Prostate gland (tissue), 2 donors: Measurements from ENCODE around the gene F12. TPM values are rescaled to one million over a fixed set of nuclear protein-coding genes. Genes with fewer than 3 reads are reported as not detected.

Experiments
- DNase-seq: peaks from one replicate; pipeline ENCODE4 v3.0.0-alpha.2; 2019; ENCODE audit warnings: low spot score
- H3K27ac ChIP-seq, 2 donors: fragments of 200-600 bp; sonication (generic); 2 replicates each; pipeline ENCODE4 v1.5.1; 2017 to 2019
- H3K27me3 ChIP-seq: fragments of 200-600 bp; sonication (generic); replicated peaks from 2 replicates; pipeline ENCODE4 v1.5.1; 2019; ENCODE audit not compliant: insufficient read depth
- H3K36me3 ChIP-seq, 2 donors: fragments of 200-600 bp; sonication (generic); 1 replicate in 1 of 2; 2 replicates in 1 of 2; pipeline versions ENCODE4 v1.5.1 to v1.8.1; 2017 to 2019
- H3K4me1 ChIP-seq: fragments of 200-600 bp; sonication (generic); replicated peaks from 2 replicates; pipeline ENCODE4 v1.5.1; 2019
- H3K4me3 ChIP-seq, 2 donors: fragments of 200-600 bp; sonication (generic); 2 replicates each; pipeline ENCODE4 v1.5.1; 2017 to 2019
- H3K9me3 ChIP-seq: fragments of 200-600 bp; sonication (generic); 2 replicates; pipeline ENCODE4 v1.5.1; 2017
- CTCF ChIP-seq, 4 experiments: fragments of 200-600 bp in 2 of 4; fragments of 450-650 bp in 2 of 4; sonication (generic) in 2 of 4; IDR thresholded peaks; 1 replicate in 3 of 4; 2 replicates in 1 of 4; pipeline ENCODE4 v1.5.1; 2016 to 2019; ENCODE audit warnings: antibody characterized with exemption in 4 of 4, mild to moderate bottlenecking in 2 of 4, moderate library complexity in 2 of 4
- POLR2A ChIP-seq: fragments of 450-650 bp; IDR thresholded peaks from one replicate; pipeline ENCODE4 v1.6.1; 2016; ENCODE audit warnings: antibody characterized with exemption, mild to moderate bottlenecking
- POLR2AphosphoS5 ChIP-seq: sonication (generic); formaldehyde crosslinking; IDR thresholded peaks from one replicate; pipeline ENCODE4 v1.6.1; 2017; ENCODE audit warnings: antibody characterized with exemption
- WGBS: methylation state at CpG from one replicate; pipeline ENCODE4 v1.1.5; 2018; 5-methylcytosine and 5-hydroxymethylcytosine counted together
- intact Hi-C: fragments of 100-400 bp; cut with DNase I; formaldehyde crosslinking; loops from one replicate; pipeline ENCODE4 v1.14.2; 2022
- total RNA-seq, 2 donors: library from RNA; depleted of rRNA; stranded (reverse); fragments of >200 nt; gene quantifications; one replicate each; pipeline ENCODE4 v1.1.0, GENCODE V29; 2016

The F12 gene
- total RNA-seq, 2 donors from 2014 or later: 0.74 to 2.6 TPM

GRCh38 chr5:177404641-177405179 is 4.7 kb downstream of the F12 start:
- TF ChIP-seq POLR2AphosphoS5 (no peak), POLR2A (no peak), CTCF (IDR thresholded peaks at IDR 0.05) (no peak)
- H3K27ac ChIP-seq: peak overlapping the region in 1 of 2 donors; percentile 27
- 26% methylated on average over 16 of the region's 16 CpGs for WGBS
- H3K4me1 ChIP-seq: peaks cover 21% of the 10 kb centered on the region
- intact Hi-C loops: loop anchor here (2.0 kb wide), 1 partner anchor 50 kb away; no protein-coding TSS in a partner anchor
- DNase-seq: no peak
- peak overlapping the region; percentile 34 to 45 for H3K4me3 ChIP-seq
- H3K36me3 ChIP-seq: no peaks in the 10 kb centered on the region
- no peaks in the 10 kb centered on the region for H3K27me3 ChIP-seq
- H3K9me3 ChIP-seq: no peaks in the 10 kb centered on the region

GRCh38 chr5:177403792-177404640 is 5.3 kb downstream of the F12 start:
- no peaks in the 10 kb centered on the region for H3K27me3 ChIP-seq
- peaks cover 21% of the 10 kb centered on the region for H3K4me1 ChIP-seq
- peak overlapping the region in 1 of 2 donors; percentile 27 for H3K27ac ChIP-seq
- H3K36me3 ChIP-seq: no peaks in the 10 kb centered on the region
- DNase-seq: peak; percentile 82
- WGBS: 0% methylated on average over 20 of the region's 93 CpGs
- TF ChIP-seq CTCF (IDR thresholded peaks at IDR 0.05): peak; percentile 31 to 90 (median 72)
- no peak for TF ChIP-seq POLR2A
- TF ChIP-seq POLR2AphosphoS5: peak; percentile 72
- intact Hi-C loops: loop anchor here (2.0 kb wide), 1 partner anchor 51 kb away; no protein-coding TSS in a partner anchor
- H3K9me3 ChIP-seq: no peaks in the 10 kb centered on the region
- H3K4me3 ChIP-seq: peak overlapping the region; percentile 34 to 45

- Histone ChIP-seq H3K27me3 (no peaks in the 10 kb centered on the region), H3K4me3 (peak overlapping the region; percentile 34 to 45), H3K27ac (peak overlapping the region; percentile 4 to 7), H3K4me1 (peaks cover 21% of the 10 kb centered on the region), H3K36me3 (no peaks in the 10 kb centered on the region), H3K9me3 (no peaks in the 10 kb centered on the region)
- TF ChIP-seq POLR2A (no peak), CTCF (IDR thresholded peaks at IDR 0.05) (no peak), POLR2AphosphoS5 (no peak)
- WGBS: 2% methylated on average over 61 of the region's 61 CpGs
- no peak for DNase-seq
- intact Hi-C loops: no loop called here
These were observed 6.1 kb downstream of the F12 start for GRCh38 chr5:177403102-177403791.

- peak overlapping the region; percentile 4 to 7 for H3K27ac ChIP-seq
- peak; percentile 77 for DNase-seq
- no peaks in the 10 kb centered on the region for H3K36me3 ChIP-seq
- no peaks in the 10 kb centered on the region for H3K9me3 ChIP-seq
- TF ChIP-seq POLR2AphosphoS5: peak; percentile 48
- peak in 3 of 4 experiments; percentile 39 to 68 (median 68) for TF ChIP-seq CTCF (IDR thresholded peaks at IDR 0.05)
- no peak for TF ChIP-seq POLR2A
- WGBS: 14% methylated on average over 37 of the region's 49 CpGs
- peak overlapping the region in 1 of 2 donors; percentile 10 for H3K4me3 ChIP-seq
- intact Hi-C loops: no loop called here
- H3K27me3 ChIP-seq: no peaks in the 10 kb centered on the region
- H3K4me1 ChIP-seq: peaks cover 21% of the 10 kb centered on the region
These were observed 6.9 kb downstream of the F12 start for GRCh38 chr5:177402271-177403043.
